Sigmoid colon (tissue), 4 donors: ENCODE results near the gene EXOC1.

ENCODE experiments used
- CTCF ChIP-seq, 4 experiments: fragments of 450-650 bp in 3 of 4; fragments of 200-600 bp in 1 of 4; IDR thresholded peaks; one replicate each; pipeline ENCODE4 v1.5.1; 2016 to 2019; ENCODE audit warnings: antibody characterized with exemption in 4 of 4, mild to moderate bottlenecking in 3 of 4, moderate library complexity in 2 of 4
- EP300 ChIP-seq, 4 donors: sonication (generic); formaldehyde crosslinking; IDR thresholded peaks; one replicate each; pipeline ENCODE4 v1.6.1; 2017; ENCODE audit warnings: antibody characterized with exemption in 4 of 4
- POLR2A ChIP-seq, 2 donors: fragments of 450-650 bp; IDR thresholded peaks; one replicate each; pipeline ENCODE4 v1.6.1; 2016; ENCODE audit warnings: antibody characterized with exemption in 2 of 2, mild to moderate bottlenecking in 2 of 2, moderate library complexity in 2 of 2
- POLR2AphosphoS5 ChIP-seq, 4 donors: sonication (generic); formaldehyde crosslinking; IDR thresholded peaks; one replicate each; pipeline ENCODE4 v1.6.1; 2017; ENCODE audit warnings: antibody characterized with exemption in 4 of 4

DNA sequence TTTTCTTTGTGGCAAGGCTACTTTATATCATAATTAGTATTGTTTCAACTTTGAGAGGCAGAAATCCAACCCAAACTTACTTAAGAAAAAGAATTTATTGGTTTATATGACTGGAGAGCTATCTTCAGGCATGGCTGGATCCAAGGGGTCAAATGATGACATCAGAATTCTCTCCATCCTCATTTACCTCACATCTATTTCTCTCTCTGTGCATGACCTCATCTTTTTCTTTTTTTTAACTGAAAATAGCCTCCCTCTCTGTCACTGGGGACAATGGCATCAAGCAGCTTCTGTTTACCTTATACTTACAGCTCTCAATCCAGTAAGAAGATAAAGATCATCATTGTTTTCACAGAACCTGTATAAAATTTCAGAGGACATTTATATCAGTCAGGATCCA is 45.9 kb upstream of the EXOC1 start:
- no peak for TF ChIP-seq CTCF (IDR thresholded peaks at IDR 0.05)
- TF ChIP-seq POLR2A (IDR thresholded peaks at IDR 0.05) = no peak
- no peak for TF ChIP-seq EP300 (IDR thresholded peaks at IDR 0.05)
- TF ChIP-seq POLR2AphosphoS5 (IDR thresholded peaks at IDR 0.05) = no peak
